ENCODE measurements around the gene HERC6. TPM values are rescaled to one million over a fixed set of nuclear protein-coding genes. Genes with fewer than 3 reads are reported as not detected.

HERC6 gene
- total RNA-seq, 1 experiment from 2014 or later, result 4.1 TPM

DNA sequence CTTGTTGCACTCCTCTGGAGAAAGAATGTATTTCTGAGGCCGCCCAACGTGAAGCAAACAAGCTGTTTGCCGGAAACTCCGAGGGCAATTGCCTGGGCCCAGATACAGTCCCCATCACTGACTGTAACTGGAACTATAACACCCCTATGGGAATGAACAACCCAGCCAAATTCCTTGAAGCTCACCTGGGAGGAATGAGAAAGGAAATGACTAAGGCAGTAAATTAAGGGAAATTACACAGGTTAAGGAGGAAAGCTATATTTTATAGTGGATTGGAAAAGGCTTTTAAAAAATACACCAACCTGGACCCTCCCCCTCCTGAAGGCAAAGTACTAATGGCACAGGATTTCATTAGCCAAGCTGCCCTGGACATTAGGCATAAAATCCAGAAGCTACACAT, 66.6 kb downstream of the HERC6 start (continued):
- TF ChIP-seq ZBTB21 (CRISPR knock-in tag; IDR thresholded peaks at IDR 0.05; ENCODE audit: borderline replicate concordance) (no peak), EMX1 (CRISPR knock-in tag; IDR thresholded peaks at IDR 0.05) (no peak), ZMAT4 (CRISPR knock-in tag; IDR thresholded peaks at IDR 0.05) (no peak), CREM (CRISPR knock-in tag; IDR thresholded peaks at IDR 0.05) (no peak), ZNF671 (CRISPR knock-in tag; IDR thresholded peaks at IDR 0.05) (no peak), AR (CRISPR knock-in tag; IDR thresholded peaks at IDR 0.05) (no peak), ZNF317 (CRISPR knock-in tag; IDR thresholded peaks at IDR 0.05; ENCODE audit: borderline replicate concordance, low read depth) (no peak)
- TF ChIP-seq, protein P1, sequence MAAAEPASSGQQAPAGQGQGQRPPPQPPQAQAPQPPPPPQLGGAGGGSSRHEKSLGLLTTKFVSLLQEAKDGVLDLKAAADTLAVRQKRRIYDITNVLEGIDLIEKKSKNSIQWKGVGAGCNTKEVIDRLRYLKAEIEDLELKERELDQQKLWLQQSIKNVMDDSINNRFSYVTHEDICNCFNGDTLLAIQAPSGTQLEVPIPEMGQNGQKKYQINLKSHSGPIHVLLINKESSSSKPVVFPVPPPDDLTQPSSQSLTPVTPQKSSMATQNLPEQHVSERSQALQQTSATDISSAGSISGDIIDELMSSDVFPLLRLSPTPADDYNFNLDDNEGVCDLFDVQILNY (CRISPR knock-in tag; IDR thresholded peaks at IDR 0.05), result no peak
- TF ChIP-seq, protein P2, sequence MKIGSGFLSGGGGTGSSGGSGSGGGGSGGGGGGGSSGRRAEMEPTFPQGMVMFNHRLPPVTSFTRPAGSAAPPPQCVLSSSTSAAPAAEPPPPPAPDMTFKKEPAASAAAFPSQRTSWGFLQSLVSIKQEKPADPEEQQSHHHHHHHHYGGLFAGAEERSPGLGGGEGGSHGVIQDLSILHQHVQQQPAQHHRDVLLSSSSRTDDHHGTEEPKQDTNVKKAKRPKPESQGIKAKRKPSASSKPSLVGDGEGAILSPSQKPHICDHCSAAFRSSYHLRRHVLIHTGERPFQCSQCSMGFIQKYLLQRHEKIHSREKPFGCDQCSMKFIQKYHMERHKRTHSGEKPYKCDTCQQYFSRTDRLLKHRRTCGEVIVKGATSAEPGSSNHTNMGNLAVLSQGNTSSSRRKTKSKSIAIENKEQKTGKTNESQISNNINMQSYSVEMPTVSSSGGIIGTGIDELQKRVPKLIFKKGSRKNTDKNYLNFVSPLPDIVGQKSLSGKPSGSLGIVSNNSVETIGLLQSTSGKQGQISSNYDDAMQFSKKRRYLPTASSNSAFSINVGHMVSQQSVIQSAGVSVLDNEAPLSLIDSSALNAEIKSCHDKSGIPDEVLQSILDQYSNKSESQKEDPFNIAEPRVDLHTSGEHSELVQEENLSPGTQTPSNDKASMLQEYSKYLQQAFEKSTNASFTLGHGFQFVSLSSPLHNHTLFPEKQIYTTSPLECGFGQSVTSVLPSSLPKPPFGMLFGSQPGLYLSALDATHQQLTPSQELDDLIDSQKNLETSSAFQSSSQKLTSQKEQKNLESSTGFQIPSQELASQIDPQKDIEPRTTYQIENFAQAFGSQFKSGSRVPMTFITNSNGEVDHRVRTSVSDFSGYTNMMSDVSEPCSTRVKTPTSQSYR (CRISPR knock-in tag; IDR thresholded peaks at IDR 0.05), result no peak

DNA sequence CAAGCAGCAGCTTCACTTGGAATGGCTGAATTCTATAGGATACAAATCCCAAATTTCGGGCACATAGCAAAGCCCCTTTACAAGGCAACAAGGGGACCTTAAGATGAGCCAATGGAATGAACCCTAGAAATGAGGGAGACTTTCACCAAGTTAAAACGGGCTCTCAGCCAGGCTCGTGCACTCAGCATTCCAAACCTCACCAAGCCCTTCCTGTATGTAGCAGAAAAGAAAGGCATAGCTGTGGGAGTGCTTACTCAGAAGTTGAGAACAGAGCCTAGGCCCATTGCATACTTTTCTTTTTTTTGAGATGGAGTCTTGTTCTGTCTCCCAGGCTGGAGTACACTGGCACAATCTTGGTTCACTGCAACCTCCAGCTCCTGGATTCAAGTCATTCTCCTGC, 67.5 kb downstream of the HERC6 start:
- Mint-ChIP-seq H3K9me3 (peaks cover 15% of the 10 kb centered on the region), H3K27me3 (ENCODE audit: low read depth) (no peaks in the 10 kb centered on the region), H3K36me3 (peaks cover 19% of the 10 kb centered on the region), H3K4me3 (no peak overlapping the region), H3K4me1 (peaks cover 45% of the 10 kb centered on the region), H3K27ac (peak overlapping the region; percentile 65; the same call in 1 of the 2 replicates)
- DNase-seq (ENCODE audit: low spot score), result no peak
- no peak for TF ChIP-seq ARID4B (CRISPR knock-in tag; IDR thresholded peaks at IDR 0.05; ENCODE audit: borderline replicate concordance)
- ChIA-PET POLR2A (interaction anchor here (0.5 to 0.7 kb wide), 2 partner anchors 11 to 430 kb away, joined by 3 read pairs; partner anchors contain the start of gene HERC5), CTCF (interaction anchor here (0.9 to 4.5 kb wide), 5 partner anchors 11 to 227 kb away, joined by 3 to 24 read pairs (median 7); partner anchors contain the start of genes HERC5 and HERC6)
- ATAC-seq, result peak; percentile 28
